OCI-LY3 (cell line): ENCODE results near the gene KDM4B.

Source experiments
- H2AFZ ChIP-seq: fragments of 200-600, 300-600 bp; shearing (Covaris generic); 2 replicates; pipeline ENCODE4 v1.6.0; 2014; ENCODE audit warnings: antibody characterized with exemption, low read depth, low read length
- H3K27ac ChIP-seq: fragments of 200-600, 300-600 bp; sonication (generic); 2 replicates; pipeline ENCODE4 v1.5.1; 2014; ENCODE audit warnings: mild to moderate bottlenecking, low read length, moderate library complexity, mixed read lengths
- H3K27me3 ChIP-seq: fragments of 200-600, 300-600 bp; sonication (generic); 2 replicates; pipeline ENCODE4 v1.6.1; 2014; ENCODE audit warnings: low read depth, low read length, mixed read lengths
- H3K36me3 ChIP-seq: fragments of 200-600, 300-600 bp; sonication (generic); replicated peaks from 2 replicates; pipeline ENCODE3; 2014; ENCODE audit warnings: low read depth, low read length, mixed read lengths
- H3K4me1 ChIP-seq: fragments of 300-600, 200-600 bp; sonication (generic); 2 replicates; pipeline ENCODE4 v1.6.1; 2014; ENCODE audit warnings: low read length, mixed read lengths
- H3K4me2 ChIP-seq: fragments of 200-600, 300-600 bp; sonication (generic); 2 replicates; pipeline ENCODE4 v1.6.1; 2014; ENCODE audit warnings: low read length, mixed read lengths
- H3K4me3 ChIP-seq: fragments of 300-600, 200-600 bp; sonication (generic); 2 replicates; pipeline ENCODE4 v1.5.1; 2014; ENCODE audit warnings: antibody characterized with exemption, mild to moderate bottlenecking, low read length, moderate library complexity
- H3K79me2 ChIP-seq: fragments of 300-600, 200-600 bp; shearing (Covaris generic); 2 replicates; pipeline ENCODE4 v1.6.1; 2014; ENCODE audit warnings: mild to moderate bottlenecking, low read length, mixed read lengths
- H3K9ac ChIP-seq: fragments of 300-600, 200-600 bp; shearing (Covaris generic); 2 replicates; pipeline ENCODE4 v1.6.0; 2014; ENCODE audit warnings: mild to moderate bottlenecking, low read length, moderate library complexity
- H3K9me3 ChIP-seq: fragments of 200-600, 300-600 bp; shearing (Covaris generic); 2 replicates; pipeline ENCODE4 v1.6.1; 2014; ENCODE audit warnings: low read length, mixed read lengths; ENCODE audit not compliant: insufficient read depth
- H4K20me1 ChIP-seq: fragments of 200-600, 300-600 bp; sonication (generic); 2 replicates; pipeline ENCODE4 v1.6.1; 2016; ENCODE audit warnings: low read length, mixed read lengths; ENCODE audit not compliant: insufficient read depth
- CTCF ChIP-seq: fragments of 200-600, 300-600 bp; sonication (generic); IDR thresholded peaks from 2 replicates; pipeline ENCODE4 v1.5.1; 2014; ENCODE audit warnings: antibody characterized with exemption, low read length, low read depth
- EZH2phosphoT487 ChIP-seq: fragments of 200-600 bp; shearing (Covaris generic); IDR thresholded peaks from 2 replicates; pipeline ENCODE4 v1.6.1; 2018; ENCODE audit warnings: antibody characterized with exemption, mixed run types, low read depth

Gene KDM4B

GRCh38 chr19:4984438-4984990, 15.6 kb downstream of the KDM4B start:
- no peak overlapping the region for H3K27ac ChIP-seq
- peaks cover 20% of the 10 kb centered on the region for H3K4me1 ChIP-seq
- H4K20me1 ChIP-seq = peaks cover 95% of the 10 kb centered on the region
- no peak overlapping the region for H3K4me3 ChIP-seq
- H3K9ac ChIP-seq = no peak overlapping the region
- H3K79me2 ChIP-seq = peaks cover 89% of the 10 kb centered on the region
- H3K36me3 ChIP-seq = peaks cover 16% of the 10 kb centered on the region
- H2AFZ ChIP-seq = no peak overlapping the region
- no peak for TF ChIP-seq CTCF
- no peak for TF ChIP-seq EZH2phosphoT487
- H3K27me3 ChIP-seq = no peaks in the 10 kb centered on the region
- no peaks in the 10 kb centered on the region for H3K9me3 ChIP-seq
- H3K4me2 ChIP-seq = no peak overlapping the region

GRCh38 chr19:4985551-4985991, 16.7 kb downstream of the KDM4B start:
- H3K4me3 ChIP-seq = no peak overlapping the region
- H3K9me3 ChIP-seq = no peaks in the 10 kb centered on the region
- H3K79me2 ChIP-seq = peaks cover 91% of the 10 kb centered on the region
- no peak overlapping the region for H3K4me2 ChIP-seq
- H3K27me3 ChIP-seq = no peaks in the 10 kb centered on the region
- H3K4me1 ChIP-seq = peaks cover 15% of the 10 kb centered on the region
- H2AFZ ChIP-seq = no peak overlapping the region
- H3K9ac ChIP-seq = no peak overlapping the region
- peaks cover 16% of the 10 kb centered on the region for H3K36me3 ChIP-seq
- no peak overlapping the region for H3K27ac ChIP-seq
- peaks cover 96% of the 10 kb centered on the region for H4K20me1 ChIP-seq
- TF ChIP-seq EZH2phosphoT487 = no peak
- no peak for TF ChIP-seq CTCF

- H3K36me3 ChIP-seq = peaks cover 16% of the 10 kb centered on the region
Measured at GRCh38 chr19:4986056-4986455, 17.1 kb downstream of the KDM4B start.

GRCh38 chr19:4986471-4986891, 17.6 kb downstream of the KDM4B start:
- Histone ChIP-seq H3K4me3 (no peak overlapping the region), H3K27ac (no peak overlapping the region)

More at GRCh38 chr19:4986056-4986455, 17.1 kb downstream of the KDM4B start:
- Histone ChIP-seq H3K9ac (no peak overlapping the region), H3K4me2 (no peak overlapping the region), H3K27me3 (no peaks in the 10 kb centered on the region), H3K79me2 (peaks cover 86% of the 10 kb centered on the region), H3K9me3 (no peaks in the 10 kb centered on the region), H4K20me1 (peaks cover 96% of the 10 kb centered on the region), H3K4me3 (no peak overlapping the region), H2AFZ (no peak overlapping the region), H3K27ac (no peak overlapping the region), H3K4me1 (peaks cover 10% of the 10 kb centered on the region)
- TF ChIP-seq EZH2phosphoT487 (no peak), CTCF (no peak)

More at GRCh38 chr19:4986471-4986891, 17.6 kb downstream of the KDM4B start:
- Histone ChIP-seq H3K4me1 (peaks cover 6% of the 10 kb centered on the region), H3K79me2 (peaks cover 85% of the 10 kb centered on the region), H3K4me2 (no peak overlapping the region), H3K36me3 (peaks cover 16% of the 10 kb centered on the region), H2AFZ (no peak overlapping the region), H3K9ac (no peak overlapping the region), H4K20me1 (peaks cover 96% of the 10 kb centered on the region), H3K27me3 (no peaks in the 10 kb centered on the region), H3K9me3 (no peaks in the 10 kb centered on the region)
- TF ChIP-seq EZH2phosphoT487 (no peak), CTCF (no peak)
